Keratinocyte (primary cell): ENCODE measurements around the gene TXK.

Experiments
- CTCF ChIP-seq, 3 experiments: IDR thresholded peaks in 1 of 3; conservative IDR thresholded peaks in 1 of 3; optimal IDR thresholded peaks in 1 of 3; 2 replicates in 2 of 3; 3 replicates in 1 of 3; pipeline versions ENCODE3 to v1.5.1; 2011; ENCODE audit warnings: low read length in 3 of 3, mild to moderate bottlenecking in 3 of 3, moderate library complexity in 2 of 3, control low read depth in 1 of 3, inconsistent platforms in 1 of 3; ENCODE audit not compliant: insufficient read depth in 2 of 3; ENCODE audit errors: extremely low read depth in 1 of 3
- EZH2 ChIP-seq: IDR thresholded peaks from one replicate; pipeline ENCODE4 v1.6.1; 2012; ENCODE audit warnings: inconsistent platforms, mild to moderate bottlenecking, low read length, moderate library complexity

GRCh38 chr4:48153791-48154550, 19.9 kb upstream of the TXK start:
- no peak for TF ChIP-seq EZH2
- no peak for TF ChIP-seq CTCF (optimal IDR thresholded peaks at IDR 0.05 in 1 of 3, IDR thresholded peaks at IDR 0.05 in 1 of 3, conservative IDR thresholded peaks at IDR 0.05 in 1 of 3; ENCODE audit: extremely low read depth in 1 of 3, insufficient read depth in 2 of 3, low read length in 3 of 3)
